Uterus (tissue), 2 donors: Measurements from ENCODE around the gene SHROOM1.
"Not testable (repeated sequence)": the region's sequence is repeated elsewhere in the genome, so short reads cannot be mapped to it uniquely, and the experiment has no call there.

Source experiments
- POLR2A ChIP-seq, 2 donors: fragments of 450-650 bp; IDR thresholded peaks; one replicate each; pipeline ENCODE4 v1.6.1; 2016; ENCODE audit warnings: antibody characterized with exemption in 2 of 2, mild to moderate bottlenecking in 1 of 2, moderate library complexity in 1 of 2
- TF ChIP-seq, protein P1 (sequence below), 4 experiments: fragments of 200-600 bp in 2 of 4; fragments of 450-650 bp in 2 of 4; sonication (generic) in 2 of 4; IDR thresholded peaks; one replicate each; pipeline ENCODE4 v1.5.1; 2016 to 2019; ENCODE audit warnings: antibody characterized with exemption in 4 of 4, mild to moderate bottlenecking in 2 of 4, moderate library complexity in 1 of 4

DNA sequence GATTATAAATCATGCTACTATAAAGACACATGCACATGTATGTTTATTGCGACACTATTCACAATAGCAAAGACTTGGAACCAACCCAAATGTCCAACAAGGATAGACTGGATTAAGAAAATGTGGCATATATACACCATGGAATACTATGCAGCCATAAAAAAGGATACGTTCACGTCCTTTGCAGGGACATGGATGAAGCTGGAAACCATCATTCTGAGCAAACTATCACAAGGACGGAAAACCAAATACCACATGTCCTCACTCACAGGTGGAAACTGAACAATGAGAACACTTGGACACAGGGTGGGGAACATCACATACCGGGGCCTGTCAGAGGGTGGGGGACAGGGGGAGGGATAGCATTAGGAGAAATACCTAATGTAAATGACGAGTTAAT, 24.6 kb downstream of the SHROOM1 start:
- not testable (repeated sequence) for TF ChIP-seq POLR2A (IDR thresholded peaks at IDR 0.05)
- TF ChIP-seq, protein P1, sequence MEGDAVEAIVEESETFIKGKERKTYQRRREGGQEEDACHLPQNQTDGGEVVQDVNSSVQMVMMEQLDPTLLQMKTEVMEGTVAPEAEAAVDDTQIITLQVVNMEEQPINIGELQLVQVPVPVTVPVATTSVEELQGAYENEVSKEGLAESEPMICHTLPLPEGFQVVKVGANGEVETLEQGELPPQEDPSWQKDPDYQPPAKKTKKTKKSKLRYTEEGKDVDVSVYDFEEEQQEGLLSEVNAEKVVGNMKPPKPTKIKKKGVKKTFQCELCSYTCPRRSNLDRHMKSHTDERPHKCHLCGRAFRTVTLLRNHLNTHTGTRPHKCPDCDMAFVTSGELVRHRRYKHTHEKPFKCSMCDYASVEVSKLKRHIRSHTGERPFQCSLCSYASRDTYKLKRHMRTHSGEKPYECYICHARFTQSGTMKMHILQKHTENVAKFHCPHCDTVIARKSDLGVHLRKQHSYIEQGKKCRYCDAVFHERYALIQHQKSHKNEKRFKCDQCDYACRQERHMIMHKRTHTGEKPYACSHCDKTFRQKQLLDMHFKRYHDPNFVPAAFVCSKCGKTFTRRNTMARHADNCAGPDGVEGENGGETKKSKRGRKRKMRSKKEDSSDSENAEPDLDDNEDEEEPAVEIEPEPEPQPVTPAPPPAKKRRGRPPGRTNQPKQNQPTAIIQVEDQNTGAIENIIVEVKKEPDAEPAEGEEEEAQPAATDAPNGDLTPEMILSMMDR (IDR thresholded peaks at IDR 0.05), result not testable (repeated sequence)
